GM19395 (cell line): ENCODE data around the gene LRRC49.
"Not testable (repeated sequence)": the region's sequence is repeated elsewhere in the genome, so short reads cannot be mapped to it uniquely, and the experiment has no call there.

Experiments
- ATAC-seq: cut with Tn5 transposase; IDR thresholded peaks from one replicate; pipeline ENCODE4 v1.9.1; 2021; ENCODE audit warnings: mild to moderate bottlenecking, moderate library complexity; ENCODE audit not compliant: unreplicated experiment

LRRC49 gene

GRCh38 chr15:70866982-70867641 lies 25.5 kb upstream of the LRRC49 start:
- no peak for ATAC-seq

DNA sequence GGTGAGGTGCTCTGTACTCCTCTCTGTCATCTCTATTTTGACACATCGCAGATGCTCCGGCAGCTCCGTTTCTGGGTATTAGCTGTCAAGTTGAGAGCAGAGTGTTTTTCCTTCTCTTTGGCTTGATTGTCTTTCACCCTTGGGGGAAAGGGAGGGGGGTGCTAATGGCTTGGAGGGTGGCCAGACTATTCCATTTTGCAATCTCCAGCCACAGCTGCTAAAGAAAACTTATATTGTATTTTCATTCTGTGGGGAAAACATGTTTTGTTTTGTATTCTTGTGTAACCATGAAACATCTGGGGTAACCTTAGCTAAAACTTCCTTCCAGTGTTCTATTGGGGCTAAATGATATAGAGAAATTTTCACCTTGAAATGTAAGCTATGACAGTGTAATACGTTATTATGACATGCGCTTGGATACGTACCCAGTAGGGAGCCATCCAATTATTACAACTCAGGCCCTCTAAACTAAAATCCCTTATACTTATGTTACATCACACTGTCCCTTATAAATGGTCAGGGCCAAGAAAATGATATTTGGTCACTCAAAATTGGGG lies 24.6 kb upstream of the LRRC49 start:
- no peak for ATAC-seq

- ATAC-seq = no peak
These were observed 23.3 kb upstream of the LRRC49 start for GRCh38 chr15:70869346-70869745.

GRCh38 chr15:70870051-70870450 lies 22.6 kb upstream of the LRRC49 start:
- ATAC-seq = no peak

- ATAC-seq = not testable (repeated sequence)
These were observed 21.1 kb upstream of the LRRC49 start for GRCh38 chr15:70871490-70871889.

- ATAC-seq = no peak
These were observed 19.2 kb upstream of the LRRC49 start for GRCh38 chr15:70873232-70874054.

DNA sequence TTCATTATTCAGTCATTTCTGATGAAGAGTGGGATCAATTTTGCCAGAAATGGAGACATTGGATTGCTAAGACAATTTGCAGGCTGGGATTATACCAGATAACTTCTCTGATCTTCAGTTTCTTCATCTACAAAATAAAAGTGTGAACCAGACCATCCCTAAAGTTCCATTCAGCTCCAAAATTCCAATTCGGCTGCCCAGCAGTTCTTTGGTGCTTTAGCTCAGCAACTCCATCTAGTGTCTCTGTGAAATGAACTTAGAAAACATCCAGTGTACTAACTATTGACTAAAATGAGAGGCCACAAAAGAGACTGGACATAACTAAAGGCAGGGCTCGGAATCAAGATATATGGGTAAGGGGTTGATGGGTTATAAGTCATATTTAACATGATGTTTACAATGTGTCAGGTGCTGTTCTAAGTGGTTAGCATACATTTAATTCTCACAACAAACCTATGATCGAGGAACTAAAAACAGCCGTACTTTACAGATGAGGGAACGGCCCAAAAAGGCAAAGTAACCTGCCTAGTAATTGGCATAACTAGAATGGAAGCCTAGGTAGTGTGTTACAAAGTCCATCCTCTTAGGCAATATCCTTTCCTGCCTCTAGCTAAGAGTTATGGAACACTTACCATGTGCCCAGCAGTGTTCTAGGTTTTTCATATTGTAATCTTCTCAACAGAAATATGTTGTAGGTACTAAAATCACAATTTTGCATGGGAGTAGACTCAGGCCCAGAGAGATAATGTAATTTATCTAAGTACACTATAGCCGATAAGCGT lies 17.4 kb upstream of the LRRC49 start:
- no peak for ATAC-seq

- no peak for ATAC-seq
These were observed 16.6 kb upstream of the LRRC49 start for GRCh38 chr15:70876011-70876410.

GRCh38 chr15:70876683-70877082 lies 15.9 kb upstream of the LRRC49 start:
- ATAC-seq = no peak

DNA sequence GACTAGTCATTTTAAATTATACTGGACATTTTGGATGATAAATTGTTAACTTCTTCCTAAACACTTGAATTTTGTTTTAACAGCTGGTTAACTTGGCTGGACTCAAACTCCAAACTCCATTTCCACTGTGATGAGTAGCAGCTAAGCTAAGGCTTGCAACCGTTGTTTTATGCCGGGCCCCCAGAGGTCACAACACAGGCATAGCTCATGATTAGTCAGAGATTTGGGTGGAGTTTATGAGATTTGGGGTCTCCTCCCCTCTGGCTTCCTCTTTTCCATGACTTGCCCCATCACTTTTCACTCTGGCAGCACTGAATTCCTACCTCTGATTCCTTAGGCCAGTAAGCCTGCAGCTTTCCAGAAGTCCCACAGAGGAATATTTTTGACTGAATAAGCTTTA lies 13.2 kb upstream of the LRRC49 start:
- ATAC-seq = no peak

GRCh38 chr15:70880781-70881180 lies 11.8 kb upstream of the LRRC49 start:
- no peak for ATAC-seq

GRCh38 chr15:70882361-70882760 lies 10.3 kb upstream of the LRRC49 start:
- ATAC-seq = no peak

- peak; percentile 37 for ATAC-seq
These were observed 410 bp downstream of the LRRC49 start for GRCh38 chr15:70892912-70893560.

DNA sequence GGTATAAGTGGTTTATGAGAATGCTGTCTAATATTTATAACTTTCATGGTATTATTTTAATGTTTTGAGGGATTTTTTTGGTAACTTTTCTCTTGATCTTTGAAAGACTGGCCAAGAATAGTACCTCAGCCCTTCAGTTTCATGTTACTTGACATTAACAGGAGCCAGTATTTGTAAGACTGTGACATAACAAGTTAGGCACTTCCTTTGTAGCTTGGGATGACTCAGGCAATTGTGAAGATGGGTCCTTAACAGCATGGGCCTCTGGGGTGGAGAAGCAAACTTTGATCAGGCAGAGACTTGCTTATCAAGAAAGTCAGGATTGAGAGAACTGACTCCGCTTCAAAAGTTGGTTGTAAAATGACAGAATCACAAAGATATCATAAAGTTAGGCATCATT lies 9.5 kb downstream of the LRRC49 start:
- no peak for ATAC-seq

GRCh38 chr15:70906842-70907241 lies 14.2 kb downstream of the LRRC49 start:
- no peak for ATAC-seq

GRCh38 chr15:70907784-70908471 lies 15.3 kb downstream of the LRRC49 start:
- no peak for ATAC-seq

- ATAC-seq = no peak
These were observed 18.3 kb downstream of the LRRC49 start for GRCh38 chr15:70910958-70911357.

GRCh38 chr15:70912187-70912586 lies 19.6 kb downstream of the LRRC49 start:
- ATAC-seq = no peak

- no peak for ATAC-seq
These were observed 23.9 kb downstream of the LRRC49 start for GRCh38 chr15:70916531-70916930.

DNA sequence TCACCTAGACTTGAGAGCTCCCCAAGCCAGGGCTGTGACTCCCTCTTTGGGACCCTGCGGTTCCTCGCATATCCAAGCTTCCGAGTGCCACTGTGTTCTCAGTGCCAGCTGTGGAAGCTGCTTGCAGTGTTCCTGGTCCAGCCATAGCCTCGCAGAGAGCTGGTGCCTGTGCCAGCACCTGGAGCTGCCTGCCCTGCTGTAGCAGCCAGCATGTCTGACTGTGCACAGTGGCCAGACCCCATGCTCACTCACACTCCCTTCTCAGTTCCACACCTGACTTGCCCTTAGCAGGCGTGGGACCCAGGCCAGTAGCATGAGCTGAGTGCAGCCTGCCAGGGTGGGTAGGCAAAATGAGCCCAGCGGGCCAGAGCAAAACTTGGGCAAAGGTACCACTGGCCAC lies 25.3 kb downstream of the LRRC49 start:
- no peak for ATAC-seq
